Measurements from ENCODE around the gene TCF7L2.

GRCh38 chr10:112949875-112950507 lies at the start of gene TCF7L2:
- TF ChIP-seq, protein P1, sequence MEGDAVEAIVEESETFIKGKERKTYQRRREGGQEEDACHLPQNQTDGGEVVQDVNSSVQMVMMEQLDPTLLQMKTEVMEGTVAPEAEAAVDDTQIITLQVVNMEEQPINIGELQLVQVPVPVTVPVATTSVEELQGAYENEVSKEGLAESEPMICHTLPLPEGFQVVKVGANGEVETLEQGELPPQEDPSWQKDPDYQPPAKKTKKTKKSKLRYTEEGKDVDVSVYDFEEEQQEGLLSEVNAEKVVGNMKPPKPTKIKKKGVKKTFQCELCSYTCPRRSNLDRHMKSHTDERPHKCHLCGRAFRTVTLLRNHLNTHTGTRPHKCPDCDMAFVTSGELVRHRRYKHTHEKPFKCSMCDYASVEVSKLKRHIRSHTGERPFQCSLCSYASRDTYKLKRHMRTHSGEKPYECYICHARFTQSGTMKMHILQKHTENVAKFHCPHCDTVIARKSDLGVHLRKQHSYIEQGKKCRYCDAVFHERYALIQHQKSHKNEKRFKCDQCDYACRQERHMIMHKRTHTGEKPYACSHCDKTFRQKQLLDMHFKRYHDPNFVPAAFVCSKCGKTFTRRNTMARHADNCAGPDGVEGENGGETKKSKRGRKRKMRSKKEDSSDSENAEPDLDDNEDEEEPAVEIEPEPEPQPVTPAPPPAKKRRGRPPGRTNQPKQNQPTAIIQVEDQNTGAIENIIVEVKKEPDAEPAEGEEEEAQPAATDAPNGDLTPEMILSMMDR (IDR thresholded peaks at IDR 0.05), result no peak
- TF ChIP-seq POLR2A (IDR thresholded peaks at IDR 0.05), result peak; percentile 24 to 74 (median 66)

Data from body of pancreas (tissue), 4 donors.